NCI-H1417 (cell line): Measurements from ENCODE around the gene INSIG1.

ENCODE experiments used
- DNase-seq, 3 experiments: peaks; one replicate each; lab custom pipeline; 2025; lab: John Stamatoyannopoulos, UW

The INSIG1 gene

DNA sequence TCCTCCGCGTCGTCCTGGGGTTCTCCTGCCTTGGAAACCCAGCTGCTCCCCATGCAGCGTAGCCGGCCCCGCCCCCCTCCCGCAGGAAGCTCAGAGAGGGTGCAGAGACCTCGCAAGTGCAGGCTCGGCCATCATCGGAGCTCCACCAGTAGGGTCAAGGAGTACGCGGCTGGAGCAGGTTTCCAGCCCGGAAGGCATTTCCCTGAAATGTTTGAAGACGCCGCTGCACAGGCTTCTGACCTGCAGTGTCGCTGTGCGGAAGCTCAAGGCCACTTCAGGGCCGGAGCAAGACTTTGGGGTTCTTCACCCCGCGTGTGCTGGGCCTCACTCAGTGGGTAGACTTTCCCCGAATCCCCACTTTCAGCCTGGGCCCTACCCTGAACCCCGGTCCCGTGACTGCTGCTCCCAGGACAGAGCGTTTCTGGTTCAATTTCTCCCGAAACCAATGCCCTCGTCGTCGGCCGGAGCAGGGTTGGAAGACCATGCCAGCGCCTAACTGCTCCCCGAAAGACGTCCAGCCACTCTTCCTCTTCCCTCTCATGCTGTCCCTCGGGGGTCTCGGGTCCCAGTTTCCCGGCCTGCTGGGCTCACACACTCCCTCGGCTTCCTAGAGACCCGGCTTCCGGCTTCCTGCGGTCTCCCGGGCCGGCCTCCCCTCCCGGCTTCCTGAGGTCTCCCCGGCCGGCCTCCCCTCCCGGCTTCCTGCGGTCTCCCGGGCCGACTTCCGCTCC lies 52.1 kb downstream of the INSIG1 start:
- no peak for DNase-seq

DNA sequence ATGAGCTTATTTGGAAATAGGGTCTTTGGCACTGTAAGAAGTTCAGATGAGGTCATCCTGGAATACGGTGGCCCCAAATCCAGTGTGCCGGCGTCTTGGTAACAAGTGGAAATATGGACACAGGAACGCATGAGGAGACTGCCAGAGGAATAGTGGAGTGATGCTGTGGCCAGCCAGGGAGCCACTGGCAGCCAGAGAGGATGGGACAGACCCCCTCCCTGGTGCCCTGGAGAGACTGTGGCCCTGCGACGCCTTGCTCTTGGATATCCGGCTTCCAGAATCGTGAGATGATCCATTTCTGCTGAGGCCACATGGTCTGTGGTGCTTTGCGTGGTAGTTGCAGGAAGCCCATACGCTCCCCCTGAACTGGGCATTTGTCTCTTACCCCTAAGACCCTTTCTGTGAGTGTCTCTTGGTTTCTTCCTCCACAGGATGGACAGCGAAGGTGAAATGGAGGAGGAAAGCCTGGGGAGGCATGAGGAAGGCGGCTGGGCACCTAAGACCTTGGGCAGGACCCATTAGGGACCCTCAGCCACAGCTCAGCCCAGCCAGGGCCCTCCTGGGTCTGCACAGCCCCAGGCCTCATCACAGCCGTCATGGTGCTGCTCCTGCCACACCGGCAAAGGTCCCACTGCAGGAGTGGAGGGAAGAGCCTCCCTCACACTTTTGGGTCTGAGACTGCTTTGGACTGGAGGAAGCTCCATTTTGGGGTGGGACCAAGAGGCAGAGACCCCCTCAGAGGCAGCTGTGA lies 53.6 kb downstream of the INSIG1 start:
- no peak for DNase-seq

DNA sequence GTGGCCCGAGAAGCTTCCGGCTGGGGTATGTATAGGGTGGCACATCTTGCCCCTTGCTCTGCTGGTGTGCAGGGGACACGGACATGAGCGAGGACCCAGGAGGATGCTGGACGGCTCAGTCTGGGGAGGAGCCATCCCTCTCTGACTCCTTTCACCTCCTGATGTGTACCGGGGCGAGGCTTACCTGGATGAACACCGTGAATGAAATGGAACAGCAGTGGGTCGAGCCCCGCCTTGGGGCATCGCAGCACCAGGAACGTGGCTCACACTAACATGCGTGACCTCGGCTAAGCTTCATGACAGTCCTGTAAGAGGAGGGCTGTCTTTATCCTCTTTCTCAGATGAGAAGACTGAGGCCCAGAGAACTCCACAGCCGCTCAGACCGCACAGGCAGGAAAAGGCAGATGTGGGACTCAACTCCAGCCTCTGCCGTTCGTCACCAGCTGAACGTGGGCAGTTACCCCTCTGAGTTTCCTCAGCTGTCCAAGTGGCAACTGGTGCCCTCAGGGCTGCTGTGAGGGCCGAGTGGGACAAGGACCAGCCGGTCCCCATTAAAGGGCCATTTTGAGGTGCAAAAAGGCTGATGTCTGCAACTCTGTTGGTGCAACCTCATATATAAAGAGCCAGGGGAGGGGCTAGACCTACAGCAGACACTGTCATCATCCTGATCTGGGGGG lies 54.5 kb downstream of the INSIG1 start:
- no peak for DNase-seq

DNA sequence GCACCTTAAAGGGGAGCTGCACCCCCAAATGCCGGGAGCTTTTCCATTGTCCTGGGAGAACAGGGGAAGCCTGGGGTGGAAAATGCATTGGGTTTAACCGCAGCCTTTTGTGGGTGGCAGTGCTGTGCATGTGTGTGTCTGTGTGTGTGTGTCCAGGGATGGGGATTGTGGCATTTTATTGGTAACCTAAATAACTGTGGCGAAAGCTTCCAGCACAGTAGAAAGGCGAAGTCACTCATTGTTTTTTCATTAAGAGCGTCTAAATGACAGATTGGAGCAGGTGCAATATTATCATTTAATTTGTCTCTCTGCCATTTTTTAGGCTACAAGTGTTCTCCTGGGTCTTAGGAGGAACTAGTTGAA lies 55.1 kb downstream of the INSIG1 start:
- DNase-seq = no peak

DNA sequence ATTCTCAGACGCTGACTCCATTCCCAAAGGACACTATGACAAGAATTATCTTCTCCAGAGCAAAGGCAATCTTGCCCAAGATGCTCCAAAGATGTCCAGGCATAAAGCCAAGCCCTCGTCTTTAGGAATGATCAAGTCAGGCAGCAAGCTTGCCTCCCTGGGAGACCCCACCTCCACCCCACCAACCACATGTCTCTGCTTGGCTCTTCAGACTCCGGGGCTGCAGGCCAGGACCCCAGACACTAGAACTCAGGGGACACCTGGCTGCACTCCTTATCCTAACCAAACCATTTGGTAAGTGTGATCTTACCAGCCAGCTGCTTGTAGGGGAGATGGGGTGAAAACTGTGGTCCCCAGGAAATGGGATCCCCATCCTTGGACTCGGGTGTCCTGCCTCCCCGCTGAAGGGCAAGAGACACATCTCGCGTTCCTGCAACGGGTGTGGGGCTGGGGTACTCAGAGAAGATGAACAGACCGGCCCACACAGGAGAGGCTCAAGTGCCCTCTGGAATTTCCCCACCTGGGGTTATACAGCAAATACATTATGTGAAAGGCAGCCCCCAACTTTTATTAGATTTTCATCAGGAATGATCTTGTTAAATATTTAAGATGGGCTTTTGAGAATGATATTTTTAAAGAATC lies 55.7 kb downstream of the INSIG1 start:
- DNase-seq = no peak

DNA sequence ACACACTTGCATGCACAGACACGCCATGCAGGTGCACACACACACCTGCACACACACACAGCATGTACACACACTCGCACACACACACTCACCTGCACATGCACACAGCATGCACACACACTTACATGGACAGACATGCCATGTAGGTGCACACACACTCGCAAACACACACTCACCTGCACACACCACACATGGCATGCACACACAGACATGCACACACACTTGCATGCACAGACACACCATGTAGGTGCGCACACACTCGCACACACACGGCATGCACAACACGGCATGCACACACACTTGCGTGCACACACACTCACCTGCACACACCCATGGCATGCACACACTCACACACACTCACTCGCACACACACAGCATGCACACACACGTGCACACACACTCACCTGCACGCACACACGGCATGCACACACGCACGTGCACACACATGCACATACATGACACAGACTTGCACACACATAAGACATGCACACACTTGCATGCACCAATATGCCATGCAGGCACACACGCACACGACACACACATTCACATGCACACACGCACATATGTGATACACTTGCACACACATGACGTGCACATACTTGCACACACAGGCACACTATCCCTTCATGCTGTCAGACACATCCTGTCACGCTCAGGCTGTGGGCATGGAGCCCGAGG lies 56.8 kb downstream of the INSIG1 start:
- DNase-seq = no peak

DNA sequence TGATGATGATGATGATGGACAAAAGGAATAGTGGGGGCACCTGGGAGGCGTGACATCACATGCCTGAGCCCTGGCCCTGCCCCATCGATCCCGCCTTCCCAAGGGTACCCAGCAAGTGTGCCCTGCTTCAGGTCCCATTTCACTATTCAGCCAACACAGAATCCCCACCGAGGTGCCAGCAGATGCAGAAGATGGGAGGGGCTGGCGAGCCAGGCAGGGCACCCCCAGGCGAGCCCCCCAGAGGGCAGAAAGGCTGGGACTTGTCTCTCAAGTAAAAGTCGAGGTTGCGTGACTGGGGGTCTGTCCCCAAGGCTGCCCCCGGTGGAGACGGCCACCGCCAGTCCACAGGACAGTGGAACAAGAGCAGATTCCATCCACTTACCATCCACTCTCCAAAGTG lies 57.5 kb downstream of the INSIG1 start:
- DNase-seq = no peak

DNA sequence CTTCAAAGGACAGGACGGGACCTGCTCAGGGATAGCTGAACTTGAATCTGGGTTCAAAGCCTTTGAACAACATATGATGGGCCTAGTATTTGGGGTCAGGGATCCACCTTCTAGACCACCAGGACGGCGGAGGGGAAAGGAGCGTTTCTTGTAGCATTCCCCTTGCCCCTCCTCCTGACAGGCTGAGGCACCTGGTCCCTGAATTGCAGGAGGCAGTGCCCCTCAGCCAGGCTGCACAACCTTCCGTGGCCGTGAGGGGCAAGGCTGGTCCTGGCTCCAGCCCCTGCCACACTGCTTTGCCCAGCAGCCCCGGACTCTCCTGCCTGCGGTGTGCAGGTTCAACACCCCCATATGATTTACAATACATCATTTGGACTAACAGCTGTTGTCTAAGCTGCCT lies 58.1 kb downstream of the INSIG1 start:
- no peak for DNase-seq

DNA sequence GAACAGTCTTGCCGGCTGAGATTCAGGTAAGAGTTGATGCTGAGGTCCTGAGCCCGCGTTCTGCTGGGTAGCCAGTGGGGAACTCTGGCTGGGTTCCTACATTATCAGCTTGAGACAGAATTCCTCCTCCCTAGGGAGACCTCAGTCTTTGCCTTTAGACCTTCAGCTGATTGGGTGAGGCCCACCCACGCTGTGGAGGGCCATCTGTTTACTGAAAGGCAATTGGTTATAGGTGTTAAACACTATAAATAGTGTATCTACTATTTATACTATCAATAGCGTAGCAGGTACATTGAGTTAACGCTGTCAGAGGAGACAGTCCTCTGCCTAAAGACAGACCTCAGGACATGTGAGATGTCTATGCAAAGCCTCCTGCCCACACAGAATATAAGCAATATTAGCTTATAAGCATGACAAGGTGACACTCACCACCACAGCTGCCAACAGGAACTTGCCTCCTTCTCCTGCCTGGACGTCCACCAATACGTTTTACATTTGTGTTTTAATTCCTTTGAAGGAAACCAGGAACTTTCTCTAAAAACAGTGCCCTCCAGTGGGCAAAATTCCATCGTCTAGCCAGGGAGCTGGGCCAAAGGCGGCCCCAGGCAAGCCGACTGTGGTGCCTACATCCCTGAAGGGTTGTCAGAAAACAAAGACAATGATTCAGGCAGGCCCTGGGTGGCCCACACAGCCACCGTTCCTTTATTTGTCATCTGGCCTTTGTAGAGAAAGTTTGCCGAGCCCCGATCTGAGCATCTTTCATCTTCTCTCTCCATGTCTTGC lies 58.8 kb downstream of the INSIG1 start:
- DNase-seq = peak; percentile 13 to 48 (median 28)

DNA sequence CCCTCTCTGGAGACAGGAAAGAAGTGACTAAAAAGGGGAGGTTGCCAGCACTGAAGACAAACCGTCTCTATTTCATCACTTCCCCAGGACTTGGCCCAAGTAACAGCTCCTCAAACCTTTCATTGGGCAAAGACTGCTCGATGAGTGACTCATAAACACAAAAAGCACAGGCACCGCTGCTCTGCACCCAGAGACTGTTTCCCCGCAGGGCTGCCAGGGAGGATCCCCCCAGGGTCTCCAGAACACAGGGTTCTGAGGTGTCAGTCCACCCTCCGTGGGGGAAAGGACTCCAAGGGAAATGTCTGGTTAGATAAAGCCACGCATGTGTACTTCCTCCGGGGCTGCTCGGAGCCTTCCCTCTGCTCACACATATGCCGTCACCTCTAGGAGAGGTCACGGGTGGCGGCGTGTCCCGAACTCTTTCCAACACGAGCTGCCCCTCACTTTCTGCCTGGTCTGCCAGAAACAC lies 59.9 kb downstream of the INSIG1 start:
- no peak for DNase-seq

DNA sequence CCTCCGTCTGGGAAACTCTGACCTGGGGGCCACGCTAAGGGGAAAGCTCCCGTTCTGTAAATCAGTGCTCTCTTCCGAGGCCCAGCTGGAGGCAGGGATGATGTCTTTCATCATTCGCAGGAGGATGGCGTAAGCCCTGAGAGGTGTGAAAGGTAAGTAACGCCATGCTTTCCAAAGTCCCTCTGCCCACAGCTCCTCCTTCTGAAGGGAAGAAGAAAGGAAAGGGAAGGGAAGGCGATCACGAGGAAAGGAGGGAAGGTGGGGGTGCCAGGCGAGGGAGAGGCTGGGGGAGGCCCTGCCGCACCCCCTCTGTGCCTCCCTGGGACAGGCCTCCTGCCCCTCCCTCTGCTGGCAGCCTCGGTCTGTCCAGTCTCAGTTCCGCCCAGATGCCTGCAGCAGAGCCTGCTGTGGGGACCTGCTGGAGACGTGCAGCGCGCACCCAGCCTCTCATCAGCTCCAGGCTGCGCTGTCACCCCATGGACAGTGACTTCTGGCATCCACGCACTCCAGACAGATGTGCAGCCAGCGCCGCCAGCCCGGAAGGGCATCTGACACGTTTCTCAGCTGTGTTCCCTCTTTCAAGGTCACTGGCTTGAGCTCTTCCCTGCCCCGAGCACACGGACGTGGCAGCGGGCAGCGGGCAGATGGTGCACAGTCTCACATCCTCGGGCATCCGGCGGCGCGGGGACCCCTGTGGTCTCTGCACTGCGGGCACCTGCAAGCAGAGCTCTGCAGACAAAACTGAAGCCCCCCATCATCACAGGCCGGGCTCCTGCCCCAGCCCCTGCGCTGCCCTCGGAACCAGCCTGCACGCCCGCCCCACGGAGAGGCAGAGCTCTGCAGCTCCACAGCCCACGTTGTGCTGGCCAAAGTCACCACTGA lies 60.6 kb downstream of the INSIG1 start:
- peak in 2 of 3 experiments; percentile 23 to 25 for DNase-seq

DNA sequence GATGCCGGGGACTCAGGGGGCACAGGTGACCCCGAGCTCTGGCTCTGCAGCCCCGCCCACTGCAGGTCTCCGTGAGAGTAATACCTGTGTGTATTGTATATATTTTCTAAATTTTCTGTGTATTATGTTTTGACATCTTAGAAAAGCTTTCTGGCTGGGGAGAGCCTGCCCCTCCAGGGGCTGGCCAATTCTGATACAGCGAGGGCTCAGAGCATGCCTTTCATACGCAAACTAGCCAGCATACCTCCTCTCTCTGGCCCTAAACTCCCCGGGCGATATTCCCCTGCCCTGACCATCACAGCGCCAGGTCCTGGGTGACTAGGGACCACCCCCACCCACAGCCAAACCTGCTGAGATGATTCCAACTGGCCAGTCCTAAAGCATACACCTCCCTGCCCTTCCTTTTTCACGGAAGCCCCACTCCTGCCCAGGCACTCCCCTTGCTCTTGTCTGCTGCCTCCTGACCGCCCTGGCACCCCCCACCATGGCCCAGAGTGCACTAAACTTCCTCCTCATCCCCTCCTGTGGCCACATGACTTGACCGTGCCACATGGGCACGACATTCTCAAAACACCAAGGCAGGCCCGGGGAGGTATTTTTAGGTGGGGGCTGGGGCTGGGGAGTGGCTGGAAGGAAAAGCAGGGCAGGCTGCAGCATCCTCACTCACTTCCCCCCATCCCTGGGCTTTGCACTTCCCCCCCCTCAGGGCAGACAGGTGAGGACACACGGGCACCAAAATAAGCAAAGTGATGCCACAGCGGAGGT lies 61.5 kb downstream of the INSIG1 start:
- no peak for DNase-seq
